DOHH2 (cell line): ENCODE data around the gene PPIE.
"Not testable (repeated sequence)": the region's sequence is repeated elsewhere in the genome, so short reads cannot be mapped to it uniquely, and the experiment has no call there.

Source experiments
- H3F3A ChIP-seq: fragments of 200-600 bp; sonication (generic), shearing (Covaris generic); 2 replicates; pipeline ENCODE4 v1.6.0; 2016; ENCODE audit warnings: antibody characterized with exemption, mild to moderate bottlenecking; ENCODE audit not compliant: control insufficient read depth, insufficient read depth
- H3K27ac ChIP-seq: fragments of 200-600 bp; sonication (generic); 2 replicates; pipeline ENCODE4 v1.5.1; 2014; ENCODE audit warnings: low read depth, mild to moderate bottlenecking, low read length, moderate library complexity
- H3K27me3 ChIP-seq: fragments of 200-600 bp; sonication (generic); 2 replicates; pipeline ENCODE4 v1.6.1; 2014; ENCODE audit warnings: mild to moderate bottlenecking, low read length, mixed read lengths; ENCODE audit not compliant: control insufficient read depth
- H3K36me3 ChIP-seq: fragments of 200-600 bp; sonication (generic); 2 replicates; pipeline ENCODE4 v1.6.1; 2014; ENCODE audit warnings: mild to moderate bottlenecking, low read length, moderate library complexity, mixed read lengths; ENCODE audit not compliant: control insufficient read depth
- H3K4me1 ChIP-seq: fragments of 200-600 bp; sonication (generic); 2 replicates; pipeline ENCODE4 v1.6.1; 2014; ENCODE audit warnings: mild to moderate bottlenecking, low read length, mixed read lengths; ENCODE audit not compliant: control insufficient read depth
- H3K4me2 ChIP-seq: fragments of 200-600 bp; sonication (generic); 2 replicates; pipeline ENCODE4 v1.6.0; 2014; ENCODE audit warnings: mild to moderate bottlenecking, low read length, moderate library complexity
- H3K4me3 ChIP-seq: fragments of 200-600 bp; sonication (generic); 2 replicates; pipeline ENCODE4 v1.5.1; 2014; ENCODE audit warnings: mild to moderate bottlenecking, low read length, mixed read lengths
- H3K79me2 ChIP-seq: fragments of 200-600 bp; sonication (generic); 2 replicates; pipeline ENCODE4 v1.6.1; 2014; ENCODE audit warnings: mild to moderate bottlenecking, low read length, mixed read lengths; ENCODE audit not compliant: control insufficient read depth
- H3K9me2 ChIP-seq: fragments of 200-600 bp; sonication (generic); replicated peaks from 2 replicates; pipeline ENCODE4 v1.6.1; 2014; ENCODE audit warnings: mild to moderate bottlenecking, low read length, mixed read lengths; ENCODE audit not compliant: control insufficient read depth
- H3K9me3 ChIP-seq: fragments of 200-600 bp; sonication (generic); 2 replicates; pipeline ENCODE4 v1.6.1; 2014; ENCODE audit warnings: antibody characterized with exemption, low read length, mixed read lengths; ENCODE audit not compliant: control insufficient read depth, insufficient read depth
- H4K20me1 ChIP-seq: fragments of 200-600 bp; sonication (generic); 2 replicates; pipeline ENCODE4 v1.6.0; 2014; ENCODE audit warnings: low read depth, mild to moderate bottlenecking, antibody characterized with exemption, low read length, moderate library complexity; ENCODE audit not compliant: control insufficient read depth, insufficient read depth
- EZH2phosphoT487 ChIP-seq: fragments of 200-600 bp; sonication (generic); IDR thresholded peaks from 2 replicates; pipeline ENCODE4 v1.6.1; 2017; ENCODE audit warnings: borderline replicate concordance, mild to moderate bottlenecking, antibody characterized with exemption, low read length, moderate library complexity, mixed read lengths
- TF ChIP-seq, protein P1 (sequence below): fragments of 200-600 bp; sonication (generic); IDR thresholded peaks from one replicate; pipeline ENCODE4 v1.5.1; 2014; ENCODE audit warnings: antibody characterized with exemption, mild to moderate bottlenecking, low read depth, low read length; ENCODE audit not compliant: poor library complexity, severe bottlenecking

Gene PPIE

DNA sequence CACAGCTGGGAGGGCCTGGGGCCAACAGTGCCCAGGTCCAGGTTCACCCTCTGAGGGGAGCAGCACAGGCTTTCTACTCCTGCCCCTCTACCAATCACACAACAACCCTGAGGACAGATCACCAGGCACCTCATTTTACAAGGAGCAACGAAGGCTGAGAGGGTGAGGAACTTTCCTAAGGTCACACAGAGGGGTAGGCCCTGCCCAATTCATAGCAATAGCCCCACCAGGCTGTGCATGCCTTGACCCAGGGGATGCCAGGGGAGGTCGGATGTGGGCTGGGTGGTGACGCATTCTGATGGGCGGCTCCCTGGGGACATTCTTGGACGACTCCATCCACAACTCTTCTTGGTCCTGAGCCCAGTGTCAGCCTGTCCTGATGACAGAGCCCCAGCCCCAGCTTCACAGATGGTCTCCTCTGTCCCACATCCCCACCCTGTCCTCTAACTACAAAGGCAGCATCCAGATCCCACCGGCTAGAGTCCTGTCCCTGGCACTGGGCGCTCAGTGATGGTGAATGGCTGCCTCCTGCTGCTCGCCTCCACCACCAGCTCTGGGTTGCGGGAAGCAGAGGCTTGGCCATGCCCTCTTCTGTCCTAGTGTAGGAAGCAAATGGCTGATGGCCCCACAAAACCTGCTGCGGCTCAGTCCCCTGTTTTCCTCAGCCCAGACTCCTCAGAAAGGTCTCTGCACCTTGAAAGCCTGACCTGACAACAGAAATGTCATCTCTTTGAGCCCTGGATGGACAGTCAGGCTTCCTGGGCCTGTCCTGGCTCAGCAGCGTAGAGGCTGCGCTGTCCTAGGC lies 47.8 kb downstream of the PPIE start:
- not testable (repeated sequence) for H3K79me2 ChIP-seq, H3K27ac ChIP-seq, H4K20me1 ChIP-seq, H3K4me3 ChIP-seq, H3F3A ChIP-seq, H3K36me3 ChIP-seq, H3K9me3 ChIP-seq, H3K9me2 ChIP-seq, H3K4me1 ChIP-seq, H3K4me2 ChIP-seq, H3K27me3 ChIP-seq

DNA sequence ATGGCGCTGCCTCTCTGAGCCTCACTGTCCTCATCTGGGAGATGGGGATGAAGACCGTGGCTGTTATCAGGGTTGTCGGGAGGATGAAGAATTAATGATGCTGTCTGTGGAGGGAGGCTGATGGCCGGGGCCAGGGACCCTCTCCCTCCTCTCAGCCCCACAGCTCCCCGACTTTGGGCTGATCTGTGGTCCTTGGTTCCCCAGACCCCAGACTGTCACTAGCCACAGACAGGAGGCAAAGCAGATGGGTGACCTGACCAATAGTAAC lies 48.4 kb downstream of the PPIE start:
- not testable (repeated sequence) for H3K27ac ChIP-seq, H3F3A ChIP-seq, H3K4me1 ChIP-seq, H3K36me3 ChIP-seq, H4K20me1 ChIP-seq, H3K9me2 ChIP-seq, H3K79me2 ChIP-seq, H3K4me3 ChIP-seq, H3K9me3 ChIP-seq, H3K4me2 ChIP-seq, H3K27me3 ChIP-seq

DNA sequence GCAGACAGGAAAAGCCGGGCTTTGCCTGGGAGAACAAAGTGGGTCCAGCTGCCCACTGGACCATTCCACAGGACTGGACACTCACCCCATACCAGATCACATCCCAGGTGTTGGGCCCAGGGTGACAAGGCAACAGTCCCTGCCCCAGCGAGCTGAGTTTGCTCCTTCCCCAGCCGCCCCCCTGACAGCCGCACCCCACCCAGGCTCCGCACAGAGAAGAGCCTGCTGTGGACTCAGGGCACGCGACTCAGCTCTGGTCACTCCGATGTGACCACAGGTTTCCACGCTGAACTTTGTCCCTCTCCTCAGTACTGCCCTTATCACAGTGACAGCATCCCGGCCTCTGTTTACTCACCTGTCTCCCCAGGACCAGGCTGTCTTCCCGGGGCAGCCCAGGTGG lies 48.8 kb downstream of the PPIE start:
- H3F3A ChIP-seq = 0 out of 2 replicates have a peak, but pooled peaks cover 4% of the 10 kb centered on the region
- H3K27me3 ChIP-seq = no peaks in the 10 kb centered on the region; the same call in 1 of the 2 replicates
- no peaks in the 10 kb centered on the region for H4K20me1 ChIP-seq
- no peak for TF ChIP-seq EZH2phosphoT487
- TF ChIP-seq, protein P1, sequence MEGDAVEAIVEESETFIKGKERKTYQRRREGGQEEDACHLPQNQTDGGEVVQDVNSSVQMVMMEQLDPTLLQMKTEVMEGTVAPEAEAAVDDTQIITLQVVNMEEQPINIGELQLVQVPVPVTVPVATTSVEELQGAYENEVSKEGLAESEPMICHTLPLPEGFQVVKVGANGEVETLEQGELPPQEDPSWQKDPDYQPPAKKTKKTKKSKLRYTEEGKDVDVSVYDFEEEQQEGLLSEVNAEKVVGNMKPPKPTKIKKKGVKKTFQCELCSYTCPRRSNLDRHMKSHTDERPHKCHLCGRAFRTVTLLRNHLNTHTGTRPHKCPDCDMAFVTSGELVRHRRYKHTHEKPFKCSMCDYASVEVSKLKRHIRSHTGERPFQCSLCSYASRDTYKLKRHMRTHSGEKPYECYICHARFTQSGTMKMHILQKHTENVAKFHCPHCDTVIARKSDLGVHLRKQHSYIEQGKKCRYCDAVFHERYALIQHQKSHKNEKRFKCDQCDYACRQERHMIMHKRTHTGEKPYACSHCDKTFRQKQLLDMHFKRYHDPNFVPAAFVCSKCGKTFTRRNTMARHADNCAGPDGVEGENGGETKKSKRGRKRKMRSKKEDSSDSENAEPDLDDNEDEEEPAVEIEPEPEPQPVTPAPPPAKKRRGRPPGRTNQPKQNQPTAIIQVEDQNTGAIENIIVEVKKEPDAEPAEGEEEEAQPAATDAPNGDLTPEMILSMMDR = no peak
- 0 out of 2 replicates have a peak, but pooled peaks cover 6% of the 10 kb centered on the region for H3K4me1 ChIP-seq
- H3K9me3 ChIP-seq = no peaks in the 10 kb centered on the region
- no peak overlapping the region for H3K4me2 ChIP-seq
- H3K27ac ChIP-seq = no peak overlapping the region
- H3K79me2 ChIP-seq = no peaks in the 10 kb centered on the region
- H3K4me3 ChIP-seq = no peak overlapping the region
- no peaks in the 10 kb centered on the region for H3K36me3 ChIP-seq
- no peaks in the 10 kb centered on the region for H3K9me2 ChIP-seq

DNA sequence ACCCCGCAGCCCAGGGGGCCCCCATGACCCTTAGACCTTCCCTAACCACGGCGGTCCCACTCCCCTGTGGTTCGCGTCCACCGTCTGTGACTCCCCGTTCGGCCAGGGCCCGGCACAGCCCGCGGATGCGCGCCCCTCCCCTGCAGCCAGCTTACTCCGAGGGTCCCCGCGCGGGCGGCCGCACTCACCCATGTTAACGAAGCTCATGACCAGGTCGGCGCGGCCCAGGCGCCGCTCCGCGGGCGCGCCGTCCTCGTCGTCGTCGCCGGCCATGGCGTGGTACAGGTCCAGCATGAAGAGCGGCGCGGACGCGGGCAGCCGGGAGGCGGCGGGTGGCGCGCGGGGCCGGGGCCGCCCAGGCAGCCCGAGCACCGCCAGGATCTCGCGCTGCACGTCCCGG lies 49.3 kb downstream of the PPIE start:
- not testable (repeated sequence) for H3K27me3 ChIP-seq, H3K27ac ChIP-seq, H3K4me2 ChIP-seq, H3K4me1 ChIP-seq, H3F3A ChIP-seq, H3K4me3 ChIP-seq, H3K36me3 ChIP-seq, H3K79me2 ChIP-seq, H3K9me2 ChIP-seq, H3K9me3 ChIP-seq, H4K20me1 ChIP-seq

DNA sequence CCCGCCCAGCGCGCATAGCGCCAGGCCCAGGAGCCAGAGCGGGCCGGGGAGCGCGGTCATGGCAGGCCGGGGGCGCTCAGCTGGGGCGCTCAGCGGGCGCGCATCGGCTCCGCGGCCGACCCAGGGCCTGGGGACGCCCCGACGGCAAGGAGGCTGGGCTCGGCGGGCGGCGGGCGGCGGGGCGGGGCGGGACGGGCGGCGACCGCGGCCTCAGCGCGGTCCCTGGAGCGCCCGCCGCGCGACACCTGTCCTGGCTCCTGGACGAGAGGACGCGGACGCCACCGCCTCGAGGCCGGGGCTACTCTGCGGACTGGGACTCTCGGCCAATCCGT lies 49.7 kb downstream of the PPIE start:
- H3F3A ChIP-seq = 0 out of 2 replicates have a peak, but pooled peaks cover 4% of the 10 kb centered on the region
- H3K79me2 ChIP-seq = no peaks in the 10 kb centered on the region
- no peaks in the 10 kb centered on the region for H3K36me3 ChIP-seq
- TF ChIP-seq, protein P1 = no peak
- TF ChIP-seq EZH2phosphoT487 = no peak
- no peaks in the 10 kb centered on the region for H3K9me2 ChIP-seq
- H3K4me3 ChIP-seq = peak overlapping the region; percentile 67
- H3K27ac ChIP-seq = no peak overlapping the region
- H4K20me1 ChIP-seq = no peaks in the 10 kb centered on the region
- no peaks in the 10 kb centered on the region; the same call in 1 of the 2 replicates for H3K27me3 ChIP-seq
- 0 out of 2 replicates have a peak, but pooled peaks cover 6% of the 10 kb centered on the region for H3K4me1 ChIP-seq
- no peaks in the 10 kb centered on the region for H3K9me3 ChIP-seq
- H3K4me2 ChIP-seq = peak overlapping the region; percentile 69
